Neural progenitor cell (in vitro differentiated cells): Measurements from ENCODE around the gene SERF2. TPM values are rescaled to one million over a fixed set of nuclear protein-coding genes. Genes with fewer than 3 reads are reported as not detected.
"Not testable (repeated sequence)": the region's sequence is repeated elsewhere in the genome, so short reads cannot be mapped to it uniquely, and the experiment has no call there.

Source experiments
- DNase-seq: peaks from one replicate; pipeline ENCODE4 v3.0.0-alpha.2; 2016; ENCODE audit warnings: low spot score
- H2AFZ ChIP-seq: fragments of 200-600 bp; sonication (generic); replicated peaks from 2 replicates; pipeline ENCODE4 v1.6.1; 2016; ENCODE audit warnings: antibody characterized with exemption
- H3F3A ChIP-seq: fragments of 200-600 bp; sonication (generic); 2 replicates; pipeline ENCODE4 v1.6.1; 2016; ENCODE audit warnings: antibody characterized with exemption, low read depth
- H3K27ac ChIP-seq: fragments of 200-600 bp; sonication (generic); 2 replicates; pipeline ENCODE4 v1.5.1; 2016; ENCODE audit warnings: mild to moderate bottlenecking
- H3K27me3 ChIP-seq: fragments of 200-600 bp; sonication (generic); 2 replicates; pipeline ENCODE4 v1.6.1; 2016; ENCODE audit warnings: mild to moderate bottlenecking, moderate library complexity
- H3K36me3 ChIP-seq: fragments of 200-600 bp; sonication (generic); 2 replicates; pipeline ENCODE4 v1.5.1; 2016
- H3K4me1 ChIP-seq: fragments of 200-600 bp; sonication (generic); 2 replicates; pipeline ENCODE4 v1.6.1; 2016; ENCODE audit warnings: mixed run types
- H3K4me2 ChIP-seq: fragments of 200-600 bp; sonication (generic); 2 replicates; pipeline ENCODE4 v1.6.1; 2016
- H3K4me3 ChIP-seq: fragments of 200-600 bp; sonication (generic); 2 replicates; pipeline ENCODE4 v1.5.1; 2016
- H3K79me2 ChIP-seq: fragments of 200-600 bp; sonication (generic); 2 replicates; pipeline ENCODE4 v1.6.1; 2016; ENCODE audit warnings: low read depth
- H3K9ac ChIP-seq: fragments of 200-600 bp; sonication (generic); 2 replicates; pipeline ENCODE4 v1.6.1; 2016
- H3K9me3 ChIP-seq: fragments of 200-600 bp; sonication (generic); 2 replicates; pipeline ENCODE4 v1.5.1; 2016; ENCODE audit warnings: low read depth
- H4K20me1 ChIP-seq: fragments of 200-600 bp; sonication (generic); 2 replicates; pipeline ENCODE4 v1.6.1; 2016; ENCODE audit warnings: low read depth
- H3K27ac Mint-ChIP-seq: 3 replicates; pipeline ENCODE4 v1.8.0; 2021; ENCODE audit warnings: mixed read lengths
- H3K27me3 Mint-ChIP-seq: 2 replicates; pipeline ENCODE4 v1.8.0; 2022; ENCODE audit warnings: low read depth, mild to moderate bottlenecking, inconsistent platforms, moderate library complexity, mixed read lengths; ENCODE audit not compliant: insufficient read depth
- H3K36me3 Mint-ChIP-seq: 3 replicates; pipeline ENCODE4 v1.8.0; 2021; ENCODE audit warnings: mixed read lengths
- H3K4me1 Mint-ChIP-seq: 3 replicates; pipeline ENCODE4 v1.8.0; 2021; ENCODE audit warnings: mixed read lengths
- H3K4me3 Mint-ChIP-seq: 3 replicates; pipeline ENCODE4 v1.8.0; 2021; ENCODE audit warnings: mild to moderate bottlenecking, moderate library complexity, mixed read lengths
- H3K9me3 Mint-ChIP-seq: 3 replicates; pipeline ENCODE4 v1.8.0; 2020; ENCODE audit warnings: mixed read lengths
- EZH2 ChIP-seq: fragments of 200-600 bp; sonication (generic); IDR thresholded peaks from 2 replicates; pipeline ENCODE4 v1.6.1; 2017; ENCODE audit warnings: antibody characterized with exemption, mild to moderate bottlenecking, moderate library complexity
- EZH2phosphoT487 ChIP-seq: fragments of 200-600 bp; sonication (generic); IDR thresholded peaks from 2 replicates; pipeline ENCODE4 v1.6.1; 2017; ENCODE audit warnings: antibody characterized with exemption
- total RNA-seq: library from RNA; depleted of rRNA; stranded (reverse); fragments of >200 nt; gene quantifications from 2 replicates; pipeline ENCODE4 v1.2.3, GENCODE V29; 2015; ENCODE audit warnings: low replicate concordance
- TF ChIP-seq, protein P1 (sequence below): fragments of 200-600 bp; sonication (generic); IDR thresholded peaks from 2 replicates; pipeline ENCODE4 v1.5.1; 2017; ENCODE audit warnings: antibody characterized with exemption, mild to moderate bottlenecking

Gene SERF2
- total RNA-seq, 1 donor from 2014 or later, result 249 TPM

- Histone ChIP-seq H3K27ac (peak within 1 kb of the TSS; percentile 87), H3K9ac (peak within 1 kb of the TSS; percentile 44), H3K4me3 (peak within 1 kb of the TSS; percentile 77), H3K9me3 (no peaks in the 10 kb centered on the region), H3K27me3 (no peaks in the 10 kb centered on the region), H3K4me2 (peak within 1 kb of the TSS; percentile 92), H4K20me1 (peaks cover 11% of the 10 kb centered on the region), H3K4me1 (peaks cover 22% of the 10 kb centered on the region), H3K79me2 (peaks cover 18% of the 10 kb centered on the region), H3F3A (peaks cover 76% of the 10 kb centered on the region), H3K36me3 (no peaks in the 10 kb centered on the region), H2AFZ (peak within 1 kb of the TSS; percentile 51)
- Mint-ChIP-seq H3K4me3 (peak within 1 kb of the TSS; percentile 100), H3K4me1 (peaks cover 35% of the 10 kb centered on the region), H3K27me3 (peaks cover 3% of the 10 kb centered on the region), H3K36me3 (peaks cover 26% of the 10 kb centered on the region), H3K9me3 (no peaks in the 10 kb centered on the region), H3K27ac (peak within 1 kb of the TSS; percentile 96)
- TF ChIP-seq EZH2, result no peak
- no peak for TF ChIP-seq EZH2phosphoT487
- TF ChIP-seq, protein P1, sequence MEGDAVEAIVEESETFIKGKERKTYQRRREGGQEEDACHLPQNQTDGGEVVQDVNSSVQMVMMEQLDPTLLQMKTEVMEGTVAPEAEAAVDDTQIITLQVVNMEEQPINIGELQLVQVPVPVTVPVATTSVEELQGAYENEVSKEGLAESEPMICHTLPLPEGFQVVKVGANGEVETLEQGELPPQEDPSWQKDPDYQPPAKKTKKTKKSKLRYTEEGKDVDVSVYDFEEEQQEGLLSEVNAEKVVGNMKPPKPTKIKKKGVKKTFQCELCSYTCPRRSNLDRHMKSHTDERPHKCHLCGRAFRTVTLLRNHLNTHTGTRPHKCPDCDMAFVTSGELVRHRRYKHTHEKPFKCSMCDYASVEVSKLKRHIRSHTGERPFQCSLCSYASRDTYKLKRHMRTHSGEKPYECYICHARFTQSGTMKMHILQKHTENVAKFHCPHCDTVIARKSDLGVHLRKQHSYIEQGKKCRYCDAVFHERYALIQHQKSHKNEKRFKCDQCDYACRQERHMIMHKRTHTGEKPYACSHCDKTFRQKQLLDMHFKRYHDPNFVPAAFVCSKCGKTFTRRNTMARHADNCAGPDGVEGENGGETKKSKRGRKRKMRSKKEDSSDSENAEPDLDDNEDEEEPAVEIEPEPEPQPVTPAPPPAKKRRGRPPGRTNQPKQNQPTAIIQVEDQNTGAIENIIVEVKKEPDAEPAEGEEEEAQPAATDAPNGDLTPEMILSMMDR, result no peak
- peak; percentile 86 for DNase-seq
Measured at GRCh38 chr15:43800286-43801141, 8.4 kb downstream of the SERF2 start, which contains the start of gene HYPK. Gene HYPK, plus strand, starts transcription at chr15:43800599. Its CDS starts 24 bp downstream, at chr15:43800623.

DNA sequence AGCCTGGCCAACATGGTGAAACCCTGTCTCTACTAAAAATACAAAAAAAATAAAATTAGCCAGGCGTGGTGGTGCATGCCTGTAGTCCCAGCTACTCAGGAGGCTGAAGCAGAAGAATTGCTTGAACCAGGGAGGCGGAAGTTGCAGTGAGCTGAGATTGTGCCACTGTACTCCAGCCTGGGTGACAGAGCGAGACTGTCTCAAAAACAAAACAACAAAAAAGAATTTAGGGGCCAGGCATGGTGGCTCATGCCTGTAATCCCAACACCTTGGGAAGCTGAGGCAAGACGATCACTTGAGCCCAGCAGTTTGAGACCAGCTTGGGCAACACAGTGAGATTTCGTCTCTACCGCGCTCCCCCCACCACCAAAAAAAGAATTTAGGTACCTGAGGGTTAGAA is 10.6 kb downstream of the SERF2 start:
- H4K20me1 ChIP-seq, H3K27me3 Mint-ChIP-seq, H3K9me3 ChIP-seq, H3K36me3 ChIP-seq, H3K4me2 ChIP-seq, H3K27ac ChIP-seq, H3K9ac ChIP-seq, H3K4me3 ChIP-seq, DNase-seq, H3K9me3 Mint-ChIP-seq, H3K4me3 Mint-ChIP-seq, H2AFZ ChIP-seq, H3K27me3 ChIP-seq, H3K27ac Mint-ChIP-seq: not testable (repeated sequence)
- Histone ChIP-seq H3K79me2 (peaks cover 18% of the 10 kb centered on the region), H3K4me1 (peaks cover 18% of the 10 kb centered on the region), H3F3A (peaks cover 67% of the 10 kb centered on the region)
- Mint-ChIP-seq H3K36me3 (peaks cover 29% of the 10 kb centered on the region), H3K4me1 (peaks cover 30% of the 10 kb centered on the region)

GRCh38 chr15:43808435-43808950 is 16.4 kb downstream of the SERF2 start:
- no peak overlapping the region for H3K4me3 Mint-ChIP-seq

More at GRCh38 chr15:43808435-43808950, 16.4 kb downstream of the SERF2 start:
- Histone ChIP-seq H3K27ac (no peak overlapping the region), H3K9ac (no peak overlapping the region), H3F3A (peaks cover 22% of the 10 kb centered on the region), H4K20me1 (no peaks in the 10 kb centered on the region), H3K4me2 (no peak overlapping the region), H3K4me3 (no peak overlapping the region), H3K9me3 (no peaks in the 10 kb centered on the region), H2AFZ (no peak overlapping the region), H3K36me3 (peaks cover 19% of the 10 kb centered on the region), H3K4me1 (no peaks in the 10 kb centered on the region), H3K27me3 (no peaks in the 10 kb centered on the region), H3K79me2 (no peaks in the 10 kb centered on the region)
- Mint-ChIP-seq H3K9me3 (no peaks in the 10 kb centered on the region), H3K4me1 (no peaks in the 10 kb centered on the region), H3K27me3 (peaks cover 2% of the 10 kb centered on the region), H3K27ac (no peak overlapping the region), H3K36me3 (peaks cover 32% of the 10 kb centered on the region)
- no peak for DNase-seq
- TF ChIP-seq EZH2phosphoT487 (no peak), EZH2 (no peak)
- TF ChIP-seq, protein P1, result no peak
